Activated T-helper 1 cell treated with anti-CD3 and anti-CD28 coated beads, Interleukin-12 subunit alpha, Interleukin-12 subunit beta, Interleukin-2, Interleukin-4 antibody, amounts not matched to agents 30 ng/mL and 10 ng/mL and 1 ng/mL, durations not matched to agents 14 hours and 24 hours and 36 hours (primary cell): ENCODE results near the gene LILRA1. TPM values are rescaled to one million over a fixed set of nuclear protein-coding genes. Genes with fewer than 3 reads are reported as not detected.
"Not testable (repeated sequence)": the region's sequence is repeated elsewhere in the genome, so short reads cannot be mapped to it uniquely, and the experiment has no call there.

Experiments
- DNase-seq: peaks from one replicate; pipeline ENCODE4 v3.0.0; 2021; ENCODE audit warnings: low spot score
- H3K27ac Mint-ChIP-seq: one replicate; pipeline ENCODE4 v1.8.0; 2021; ENCODE audit warnings: mild to moderate bottlenecking, mixed read lengths
- H3K27me3 Mint-ChIP-seq: one replicate; pipeline ENCODE4 v1.8.0; 2022; ENCODE audit warnings: mild to moderate bottlenecking, moderate library complexity, mixed read lengths; ENCODE audit not compliant: insufficient read depth
- H3K36me3 Mint-ChIP-seq: one replicate; pipeline ENCODE4 v1.8.0; 2021; ENCODE audit warnings: low read depth, mixed read lengths
- H3K4me1 Mint-ChIP-seq: one replicate; pipeline ENCODE4 v1.8.0; 2021; ENCODE audit warnings: low read depth, mixed read lengths
- H3K4me3 Mint-ChIP-seq: one replicate; pipeline ENCODE4 v1.8.0; 2021; ENCODE audit warnings: mild to moderate bottlenecking, moderate library complexity, mixed read lengths
- H3K9me3 Mint-ChIP-seq: one replicate; pipeline ENCODE4 v1.8.0; 2021; ENCODE audit warnings: mixed read lengths
- intact Hi-C: fragments of 100-400 bp; cut with micrococcal nuclease; formaldehyde crosslinking; loops from one replicate; pipeline ENCODE4 v1.15.1; 2024
- total RNA-seq: library from RNA; stranded (reverse); gene quantifications from 2 replicates; pipeline ENCODE4 v1.2.3, GENCODE V29; 2022

Gene LILRA1
- total RNA-seq, result not detected in 2 replicates

- H3K4me3 Mint-ChIP-seq, intact Hi-C loops, H3K36me3 Mint-ChIP-seq, H3K27ac Mint-ChIP-seq, DNase-seq, H3K9me3 Mint-ChIP-seq, H3K4me1 Mint-ChIP-seq, H3K27me3 Mint-ChIP-seq: not testable (repeated sequence)
Measured at GRCh38 chr19:54593445-54593844, at the start of gene LILRA1. TSS of gene LILRA1 (plus strand) at chr19:54593632. CDS start at chr19:54594245, 613 bp downstream.

- Mint-ChIP-seq H3K4me3 (no peak overlapping the region), H3K9me3 (peaks cover 3% of the 10 kb centered on the region), H3K27me3 (peaks cover under 1% of the 10 kb centered on the region), H3K4me1 (peaks cover 7% of the 10 kb centered on the region), H3K36me3 (peaks cover 2% of the 10 kb centered on the region), H3K27ac (no peak overlapping the region)
- intact Hi-C loops, result no loop called here
- DNase-seq, result no peak
Measured at GRCh38 chr19:54548806-54549205, 44.6 kb upstream of the LILRA1 start.

- DNase-seq, result no peak
- H3K27ac Mint-ChIP-seq, result no peak overlapping the region
- H3K4me1 Mint-ChIP-seq, result peaks cover 7% of the 10 kb centered on the region
- H3K9me3 Mint-ChIP-seq, result peaks cover 3% of the 10 kb centered on the region
- no peaks in the 10 kb centered on the region for H3K27me3 Mint-ChIP-seq
- no peak overlapping the region for H3K4me3 Mint-ChIP-seq
- H3K36me3 Mint-ChIP-seq, result peaks cover under 1% of the 10 kb centered on the region
- intact Hi-C loops, result no loop called here
Measured at GRCh38 chr19:54549224-54549623, 44.2 kb upstream of the LILRA1 start.

- DNase-seq, result no peak
- peaks cover 3% of the 10 kb centered on the region for H3K9me3 Mint-ChIP-seq
- H3K36me3 Mint-ChIP-seq, result no peaks in the 10 kb centered on the region
- no peak overlapping the region for H3K27ac Mint-ChIP-seq
- H3K27me3 Mint-ChIP-seq, result no peaks in the 10 kb centered on the region
- intact Hi-C loops, result no loop called here
- peaks cover 7% of the 10 kb centered on the region for H3K4me1 Mint-ChIP-seq
- no peak overlapping the region for H3K4me3 Mint-ChIP-seq
Measured at GRCh38 chr19:54551293-54551692, 42.1 kb upstream of the LILRA1 start.

GRCh38 chr19:54551950-54552912 lies 41.2 kb upstream of the LILRA1 start:
- Mint-ChIP-seq H3K27ac (no peak overlapping the region), H3K36me3 (no peaks in the 10 kb centered on the region), H3K4me3 (no peak overlapping the region), H3K4me1 (peaks cover 7% of the 10 kb centered on the region), H3K9me3 (peaks cover 3% of the 10 kb centered on the region), H3K27me3 (no peaks in the 10 kb centered on the region)
- no peak for DNase-seq
- intact Hi-C loops, result no loop called here

- no peaks in the 10 kb centered on the region for H3K27me3 Mint-ChIP-seq
- peaks cover 7% of the 10 kb centered on the region for H3K4me1 Mint-ChIP-seq
- no peak for DNase-seq
- H3K36me3 Mint-ChIP-seq, result no peaks in the 10 kb centered on the region
- intact Hi-C loops, result no loop called here
- H3K9me3 Mint-ChIP-seq, result peaks cover 3% of the 10 kb centered on the region
- H3K4me3 Mint-ChIP-seq, result no peak overlapping the region
- H3K27ac Mint-ChIP-seq, result no peak overlapping the region
Measured at GRCh38 chr19:54552913-54553310, 40.5 kb upstream of the LILRA1 start.

GRCh38 chr19:54554006-54554405 lies 39.4 kb upstream of the LILRA1 start:
- peaks cover 7% of the 10 kb centered on the region for H3K4me1 Mint-ChIP-seq
- H3K9me3 Mint-ChIP-seq, result peaks cover 3% of the 10 kb centered on the region
- intact Hi-C loops, result no loop called here
- H3K4me3 Mint-ChIP-seq, result no peak overlapping the region
- no peak overlapping the region for H3K27ac Mint-ChIP-seq
- H3K36me3 Mint-ChIP-seq, result no peaks in the 10 kb centered on the region
- DNase-seq, result no peak
- H3K27me3 Mint-ChIP-seq, result peaks cover 4% of the 10 kb centered on the region

GRCh38 chr19:54554896-54555295 lies 38.5 kb upstream of the LILRA1 start:
- no peaks in the 10 kb centered on the region for H3K36me3 Mint-ChIP-seq

GRCh38 chr19:54556194-54556593 lies 37.2 kb upstream of the LILRA1 start:
- DNase-seq, result no peak
- intact Hi-C loops, result no loop called here
- Mint-ChIP-seq H3K36me3 (no peaks in the 10 kb centered on the region), H3K27ac (no peak overlapping the region), H3K4me3 (no peak overlapping the region), H3K27me3 (peaks cover 4% of the 10 kb centered on the region), H3K4me1 (peaks cover 6% of the 10 kb centered on the region), H3K9me3 (peaks cover 3% of the 10 kb centered on the region)

More at GRCh38 chr19:54554896-54555295, 38.5 kb upstream of the LILRA1 start:
- H3K4me1 Mint-ChIP-seq, result peaks cover 7% of the 10 kb centered on the region
- H3K4me3 Mint-ChIP-seq, result no peak overlapping the region
- peaks cover 3% of the 10 kb centered on the region for H3K9me3 Mint-ChIP-seq
- H3K27ac Mint-ChIP-seq, result no peak overlapping the region
- no peak for DNase-seq
- peaks cover 4% of the 10 kb centered on the region for H3K27me3 Mint-ChIP-seq
- intact Hi-C loops, result no loop called here

GRCh38 chr19:54558339-54558738 lies 35.1 kb upstream of the LILRA1 start:
- peaks cover 4% of the 10 kb centered on the region for H3K27me3 Mint-ChIP-seq
- no peak overlapping the region for H3K27ac Mint-ChIP-seq
- no peak overlapping the region for H3K4me3 Mint-ChIP-seq
- H3K4me1 Mint-ChIP-seq, result no peaks in the 10 kb centered on the region
- H3K36me3 Mint-ChIP-seq, result no peaks in the 10 kb centered on the region
- DNase-seq, result no peak
- intact Hi-C loops, result no loop called here
- H3K9me3 Mint-ChIP-seq, result no peaks in the 10 kb centered on the region

GRCh38 chr19:54560881-54561385 lies 32.5 kb upstream of the LILRA1 start:
- DNase-seq, result no peak
- H3K4me3 Mint-ChIP-seq, result no peak overlapping the region
- H3K9me3 Mint-ChIP-seq, result no peaks in the 10 kb centered on the region
- peaks cover 8% of the 10 kb centered on the region for H3K27me3 Mint-ChIP-seq
- no peaks in the 10 kb centered on the region for H3K36me3 Mint-ChIP-seq
- intact Hi-C loops, result no loop called here
- H3K27ac Mint-ChIP-seq, result no peak overlapping the region
- H3K4me1 Mint-ChIP-seq, result no peaks in the 10 kb centered on the region

GRCh38 chr19:54561840-54562239 lies 31.6 kb upstream of the LILRA1 start:
- no peak overlapping the region for H3K27ac Mint-ChIP-seq
- H3K4me1 Mint-ChIP-seq, result no peaks in the 10 kb centered on the region
- H3K9me3 Mint-ChIP-seq, result no peaks in the 10 kb centered on the region
- no peak for DNase-seq
- intact Hi-C loops, result no loop called here
- no peak overlapping the region for H3K4me3 Mint-ChIP-seq
- H3K36me3 Mint-ChIP-seq, result no peaks in the 10 kb centered on the region
- peaks cover 11% of the 10 kb centered on the region for H3K27me3 Mint-ChIP-seq

GRCh38 chr19:54563206-54563605 lies 30.2 kb upstream of the LILRA1 start:
- H3K27ac Mint-ChIP-seq, H3K4me3 Mint-ChIP-seq, H3K27me3 Mint-ChIP-seq, intact Hi-C loops, DNase-seq, H3K4me1 Mint-ChIP-seq, H3K36me3 Mint-ChIP-seq, H3K9me3 Mint-ChIP-seq: not testable (repeated sequence)
